ENCODE measurements around the gene ATAD3A.
"Not testable (repeated sequence)": the region's sequence is repeated elsewhere in the genome, so short reads cannot be mapped to it uniquely, and the experiment has no call there.

GRCh38 chr1:1505366-1505798 is 6.6 kb upstream of the ATAD3A start:
- not testable (repeated sequence) for TF ChIP-seq CTCF (IDR thresholded peaks at IDR 0.05; ENCODE audit: low read depth, low read length, poor library complexity, severe bottlenecking); EZH2phosphoT487 (IDR thresholded peaks at IDR 0.05; ENCODE audit: borderline replicate concordance, low read length)
